DOHH2 (cell line): ENCODE data around the gene SRF.

Experiments
- H3F3A ChIP-seq: fragments of 200-600 bp; sonication (generic), shearing (Covaris generic); 2 replicates; pipeline ENCODE4 v1.6.0; 2016; ENCODE audit warnings: antibody characterized with exemption, mild to moderate bottlenecking; ENCODE audit not compliant: control insufficient read depth, insufficient read depth
- H3K27ac ChIP-seq: fragments of 200-600 bp; sonication (generic); 2 replicates; pipeline ENCODE4 v1.5.1; 2014; ENCODE audit warnings: low read depth, mild to moderate bottlenecking, low read length, moderate library complexity
- H3K27me3 ChIP-seq: fragments of 200-600 bp; sonication (generic); 2 replicates; pipeline ENCODE4 v1.6.1; 2014; ENCODE audit warnings: mild to moderate bottlenecking, low read length, mixed read lengths; ENCODE audit not compliant: control insufficient read depth
- H3K36me3 ChIP-seq: fragments of 200-600 bp; sonication (generic); 2 replicates; pipeline ENCODE4 v1.6.1; 2014; ENCODE audit warnings: mild to moderate bottlenecking, low read length, moderate library complexity, mixed read lengths; ENCODE audit not compliant: control insufficient read depth
- H3K4me1 ChIP-seq: fragments of 200-600 bp; sonication (generic); 2 replicates; pipeline ENCODE4 v1.6.1; 2014; ENCODE audit warnings: mild to moderate bottlenecking, low read length, mixed read lengths; ENCODE audit not compliant: control insufficient read depth
- H3K4me2 ChIP-seq: fragments of 200-600 bp; sonication (generic); 2 replicates; pipeline ENCODE4 v1.6.0; 2014; ENCODE audit warnings: mild to moderate bottlenecking, low read length, moderate library complexity
- H3K4me3 ChIP-seq: fragments of 200-600 bp; sonication (generic); 2 replicates; pipeline ENCODE4 v1.5.1; 2014; ENCODE audit warnings: mild to moderate bottlenecking, low read length, mixed read lengths
- H3K79me2 ChIP-seq: fragments of 200-600 bp; sonication (generic); 2 replicates; pipeline ENCODE4 v1.6.1; 2014; ENCODE audit warnings: mild to moderate bottlenecking, low read length, mixed read lengths; ENCODE audit not compliant: control insufficient read depth
- H3K9me2 ChIP-seq: fragments of 200-600 bp; sonication (generic); replicated peaks from 2 replicates; pipeline ENCODE4 v1.6.1; 2014; ENCODE audit warnings: mild to moderate bottlenecking, low read length, mixed read lengths; ENCODE audit not compliant: control insufficient read depth
- H3K9me3 ChIP-seq: fragments of 200-600 bp; sonication (generic); 2 replicates; pipeline ENCODE4 v1.6.1; 2014; ENCODE audit warnings: antibody characterized with exemption, low read length, mixed read lengths; ENCODE audit not compliant: control insufficient read depth, insufficient read depth
- H4K20me1 ChIP-seq: fragments of 200-600 bp; sonication (generic); 2 replicates; pipeline ENCODE4 v1.6.0; 2014; ENCODE audit warnings: low read depth, mild to moderate bottlenecking, antibody characterized with exemption, low read length, moderate library complexity; ENCODE audit not compliant: control insufficient read depth, insufficient read depth
- CTCF ChIP-seq: fragments of 200-600 bp; sonication (generic); IDR thresholded peaks from one replicate; pipeline ENCODE4 v1.5.1; 2014; ENCODE audit warnings: antibody characterized with exemption, mild to moderate bottlenecking, low read depth, low read length; ENCODE audit not compliant: poor library complexity, severe bottlenecking
- EZH2phosphoT487 ChIP-seq: fragments of 200-600 bp; sonication (generic); IDR thresholded peaks from 2 replicates; pipeline ENCODE4 v1.6.1; 2017; ENCODE audit warnings: borderline replicate concordance, mild to moderate bottlenecking, antibody characterized with exemption, low read length, moderate library complexity, mixed read lengths

SRF gene

DNA sequence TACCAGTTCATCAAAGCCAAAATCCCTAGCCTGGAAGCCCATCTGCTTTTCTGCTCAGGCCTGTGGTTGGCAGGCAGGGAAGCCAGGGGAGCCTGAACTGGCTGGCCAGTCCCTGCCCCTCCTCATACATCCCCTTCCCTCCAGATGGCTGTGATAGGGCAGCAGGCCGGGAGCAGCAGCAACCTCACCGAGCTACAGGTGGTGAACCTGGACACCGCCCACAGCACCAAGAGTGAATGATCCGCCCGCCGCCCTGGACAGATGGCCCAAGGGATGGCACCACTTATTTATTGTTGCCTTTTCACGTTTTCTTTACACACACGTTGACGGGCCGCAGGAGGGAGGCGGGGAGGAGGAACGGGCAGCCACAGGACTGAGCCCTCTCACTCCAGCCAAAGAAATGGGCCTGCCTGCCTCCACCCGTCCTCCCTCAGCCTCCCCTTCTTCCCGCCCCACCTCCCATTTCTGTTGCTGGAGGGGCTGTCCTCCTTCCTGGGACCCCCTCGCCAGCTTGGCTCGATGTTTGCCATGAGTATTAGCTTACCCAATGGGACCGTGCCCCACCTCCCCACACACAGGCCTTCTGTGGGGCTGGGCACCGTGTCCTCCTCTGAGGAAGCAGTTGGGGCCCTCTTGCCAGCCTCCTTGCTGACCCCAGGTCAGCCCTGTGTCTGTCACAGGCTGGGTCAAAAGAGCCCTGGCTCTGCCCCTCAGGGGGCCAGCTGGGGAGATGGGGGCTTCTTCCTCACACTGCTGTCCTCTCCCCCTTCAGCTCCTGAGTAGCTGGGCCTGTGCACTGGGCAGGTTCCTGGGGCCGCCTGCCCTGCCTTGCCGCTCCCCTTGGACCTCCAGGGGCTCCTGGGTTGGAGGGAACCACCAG lies 8.1 kb downstream of the SRF start:
- peaks cover 15% of the 10 kb centered on the region for H3F3A ChIP-seq
- no peak overlapping the region for H3K4me3 ChIP-seq
- peaks cover 40% of the 10 kb centered on the region for H3K79me2 ChIP-seq
- no peaks in the 10 kb centered on the region for H3K27me3 ChIP-seq
- peaks cover 10% of the 10 kb centered on the region; the same call in 1 of the 2 replicates for H4K20me1 ChIP-seq
- no peaks in the 10 kb centered on the region for H3K9me2 ChIP-seq
- H3K27ac ChIP-seq: no peak overlapping the region
- H3K4me1 ChIP-seq: peaks cover 31% of the 10 kb centered on the region
- no peak overlapping the region for H3K4me2 ChIP-seq
- no peaks in the 10 kb centered on the region for H3K9me3 ChIP-seq
- TF ChIP-seq EZH2phosphoT487: no peak
- TF ChIP-seq CTCF: no peak
- peaks cover 53% of the 10 kb centered on the region for H3K36me3 ChIP-seq

- Histone ChIP-seq H3K36me3 (peaks cover 56% of the 10 kb centered on the region), H3K79me2 (peaks cover 38% of the 10 kb centered on the region), H3K4me2 (no peak overlapping the region)
Observed at GRCh38 chr6:43180058-43180457, 9.0 kb downstream of the SRF start.

GRCh38 chr6:43180985-43181384 lies 9.9 kb downstream of the SRF start:
- H3K4me3 ChIP-seq: no peak overlapping the region
- peaks cover 56% of the 10 kb centered on the region for H3K36me3 ChIP-seq
- H3K27ac ChIP-seq: peak overlapping the region; percentile 32; the same call in 1 of the 2 replicates

More at GRCh38 chr6:43180058-43180457, 9.0 kb downstream of the SRF start:
- Histone ChIP-seq H3K27me3 (no peaks in the 10 kb centered on the region), H4K20me1 (peaks cover 6% of the 10 kb centered on the region; the same call in 1 of the 2 replicates), H3K27ac (no peak overlapping the region), H3K9me3 (no peaks in the 10 kb centered on the region), H3K9me2 (no peaks in the 10 kb centered on the region), H3K4me3 (no peak overlapping the region), H3F3A (peaks cover 15% of the 10 kb centered on the region), H3K4me1 (peaks cover 23% of the 10 kb centered on the region)
- TF ChIP-seq CTCF: no peak
- TF ChIP-seq EZH2phosphoT487: no peak

More at GRCh38 chr6:43180985-43181384, 9.9 kb downstream of the SRF start:
- Histone ChIP-seq H3K9me3 (no peaks in the 10 kb centered on the region), H3K9me2 (no peaks in the 10 kb centered on the region), H3K27me3 (no peaks in the 10 kb centered on the region), H3K4me1 (peaks cover 21% of the 10 kb centered on the region), H3F3A (peaks cover 15% of the 10 kb centered on the region), H3K79me2 (peaks cover 29% of the 10 kb centered on the region), H3K4me2 (peak overlapping the region; percentile 91), H4K20me1 (no peaks in the 10 kb centered on the region)
- TF ChIP-seq CTCF: no peak
- TF ChIP-seq EZH2phosphoT487: no peak
